IMR-90 (cell line): Measurements from ENCODE around the gene ARHGEF33. TPM values are rescaled to one million over a fixed set of nuclear protein-coding genes. Genes with fewer than 3 reads are reported as not detected.

Experiments
- ATAC-seq: fragments of 200-7000 bp; cut with Tn5 transposase; 2 replicates; pipeline ENCODE4 v1.9.1; 2020; ENCODE audit warnings: low read depth, mild to moderate bottlenecking, moderate library complexity
- BruUV-seq: library from RNA; stranded (reverse); fragments of 400-500 nt; replicated peaks from 2 replicates; lab custom pipeline; 2021; lab: Mats Ljungman, UMichigan
- CTCF ChIA-PET: fragments of 300-600 bp; formaldehyde crosslinking; extraction: SDS; loops from one replicate; lab custom pipeline; 2021; ENCODE audit warnings: antibody characterized with exemption; lab: Yijun Ruan, JAX
- POLR2A ChIA-PET: fragments of 300-600 bp; sonication (Branson Sonifier 250); formaldehyde crosslinking; loops from one replicate; lab custom pipeline; 2022; ENCODE audit warnings: antibody characterized with exemption; ENCODE audit not compliant: unreplicated experiment; lab: Charles Lee
- DNase-seq: peaks from one replicate; pipeline ENCODE4 v3.0.0; 2013
- H2AFZ ChIP-seq: replicated peaks from 2 replicates; pipeline ENCODE3; 2013; ENCODE audit warnings: low read length, mild to moderate bottlenecking; ENCODE audit not compliant: poor library complexity
- H2AK5ac ChIP-seq: 2 replicates; pipeline ENCODE4 v1.6.1; 2013; ENCODE audit warnings: low read depth, low read length, inconsistent platforms
- H2AK9ac ChIP-seq: replicated peaks from 2 replicates; pipeline ENCODE3; 2013; ENCODE audit warnings: mild to moderate bottlenecking, low read depth, low read length, moderate library complexity; ENCODE audit not compliant: poor library complexity
- H2BK120ac ChIP-seq: 2 replicates; pipeline ENCODE4 v1.6.1; 2013; ENCODE audit warnings: low read depth, low read length, inconsistent platforms
- H2BK15ac ChIP-seq: 3 replicates; pipeline ENCODE4 v1.6.1; 2013; ENCODE audit warnings: low read depth, low read length, inconsistent platforms
- H2BK20ac ChIP-seq: 2 replicates; pipeline ENCODE4 v1.6.1; 2013; ENCODE audit warnings: low read depth, mild to moderate bottlenecking, inconsistent platforms, low read length, moderate library complexity
- H2BK5ac ChIP-seq: 2 replicates; pipeline ENCODE4 v1.6.1; 2013; ENCODE audit warnings: mild to moderate bottlenecking, low read depth, low read length, inconsistent platforms; ENCODE audit not compliant: poor library complexity, severe bottlenecking
- H3K14ac ChIP-seq: replicated peaks from 2 replicates; pipeline ENCODE4 v1.6.1; 2013; ENCODE audit warnings: low read depth, low read length, inconsistent platforms
- H3K18ac ChIP-seq: 2 replicates; pipeline ENCODE4 v1.6.1; 2013; ENCODE audit warnings: low read depth, low read length, control low read depth
- H3K23ac ChIP-seq: 2 replicates; pipeline ENCODE4 v1.6.1; 2013; ENCODE audit warnings: low read depth, low read length, inconsistent platforms
- H3K27ac ChIP-seq: 2 replicates; pipeline ENCODE4 v1.5.1; 2013; ENCODE audit warnings: mild to moderate bottlenecking, control low read depth, low read length; ENCODE audit not compliant: insufficient read depth
- H3K27me3 ChIP-seq: 2 replicates; pipeline ENCODE4 v1.6.1; 2013; ENCODE audit warnings: low read length; ENCODE audit not compliant: control insufficient read depth, insufficient read depth
- H3K36me3 ChIP-seq: 2 replicates; pipeline ENCODE4 v1.6.1; 2013; ENCODE audit warnings: low read length, mixed read lengths; ENCODE audit not compliant: control insufficient read depth, insufficient read depth
- H3K4ac ChIP-seq: 2 replicates; pipeline ENCODE4 v1.6.1; 2013; ENCODE audit warnings: low read depth, low read length, inconsistent platforms
- H3K4me1 ChIP-seq: 2 replicates; pipeline ENCODE4 v1.6.1; 2013; ENCODE audit warnings: low read length, mixed read lengths; ENCODE audit not compliant: control insufficient read depth, insufficient read depth
- H3K4me2 ChIP-seq: 2 replicates; pipeline ENCODE4 v1.6.1; 2013; ENCODE audit warnings: low read depth, mild to moderate bottlenecking, control low read depth, low read length, moderate library complexity
- H3K4me3 ChIP-seq: 2 replicates; pipeline ENCODE4 v1.5.1; 2013; ENCODE audit warnings: low read depth, mild to moderate bottlenecking, control low read depth, low read length, moderate library complexity; ENCODE audit not compliant: insufficient read depth
- H3K56ac ChIP-seq: 2 replicates; pipeline ENCODE4 v1.6.1; 2013; ENCODE audit warnings: low read length, inconsistent platforms; ENCODE audit not compliant: insufficient read depth; ENCODE audit errors: extremely low read depth
- H3K79me1 ChIP-seq, 2 experiments: 2 replicates each; pipeline ENCODE4 v1.6.1; 2013; ENCODE audit warnings: low read length in 2 of 2, inconsistent platforms in 1 of 2, low read depth in 1 of 2
- H3K9ac ChIP-seq: 2 replicates; pipeline ENCODE4 v1.6.1; 2013; ENCODE audit warnings: low read depth, low read length, control low read depth
- H3K9me1 ChIP-seq: 2 replicates; pipeline ENCODE4 v1.6.1; 2013; ENCODE audit warnings: low read length, inconsistent platforms; ENCODE audit not compliant: insufficient read depth
- H3K9me3 ChIP-seq: 2 replicates; pipeline ENCODE4 v1.6.1; 2013; ENCODE audit warnings: low read length; ENCODE audit not compliant: control insufficient read depth, insufficient read depth
- H4K20me1 ChIP-seq: 2 replicates; pipeline ENCODE4 v1.6.1; 2013; ENCODE audit warnings: low read length, inconsistent platforms; ENCODE audit not compliant: insufficient read depth
- H4K5ac ChIP-seq: 2 replicates; pipeline ENCODE4 v1.6.1; 2013; ENCODE audit warnings: mild to moderate bottlenecking, low read depth, low read length, control low read depth
- H4K8ac ChIP-seq, 2 experiments: 2 replicates each; pipeline ENCODE4 v1.6.1; 2013; ENCODE audit warnings: low read depth in 2 of 2, low read length in 2 of 2, control low read depth in 1 of 2, inconsistent platforms in 1 of 2
- H4K91ac ChIP-seq: 2 replicates; pipeline ENCODE4 v1.6.1; 2013; ENCODE audit warnings: low read depth, low read length, inconsistent platforms; ENCODE audit not compliant: insufficient read depth
- FOS ChIP-seq: fragments of 150-350 bp; IDR thresholded peaks from 2 replicates; pipeline ENCODE4 v1.6.1; 2016; ENCODE audit warnings: low read depth, low read length
- NFE2L2 ChIP-seq: fragments of 150-350 bp; IDR thresholded peaks from 2 replicates; pipeline ENCODE4 v1.6.1; 2016; ENCODE audit warnings: low read depth, mild to moderate bottlenecking, low read length
- POLR2A ChIP-seq: IDR thresholded peaks from 2 replicates; pipeline ENCODE4 v1.6.1; 2012; ENCODE audit warnings: mild to moderate bottlenecking, low read depth, low read length
- RCOR1 ChIP-seq: IDR thresholded peaks from 2 replicates; pipeline ENCODE4 v1.6.1; 2012; ENCODE audit warnings: mild to moderate bottlenecking, low read length, improper control_type of control experiment; ENCODE audit not compliant: insufficient replicate concordance
- RFX5 ChIP-seq: IDR thresholded peaks from 2 replicates; pipeline ENCODE4 v1.8.0; 2012; ENCODE audit warnings: low read depth, mild to moderate bottlenecking, low read length, moderate library complexity
- WGBS, 2 experiments: methylation state at CpG; one replicate each; pipeline versions ENCODE4 v1.1.5 to v1.1.7; 2013; ENCODE audit warnings: missing lambda C conversion rate in 2 of 2; ENCODE audit not compliant: insufficient read length in 1 of 2; ENCODE audit errors: extremely low coverage in 2 of 2; 5-methylcytosine and 5-hydroxymethylcytosine counted together
- dilution Hi-C: fragments of 300-500 bp; cut with HindIII; formaldehyde crosslinking; loops from one replicate; pipeline ENCODE4 v1.14.3; 2018; ENCODE audit warnings: low sequenced_read_pairs; ENCODE audit not compliant: unreplicated experiment
- in situ Hi-C: fragments of 300-500 bp; cut with MboI; formaldehyde crosslinking; loops from 3 replicates; pipeline ENCODE4 v1.14.3; 2019; ENCODE audit warnings: low sequenced_read_pairs, inconsistent platforms, mixed read lengths
- intact Hi-C: fragments of 100-400 bp; cut with micrococcal nuclease; formaldehyde crosslinking; loops from 2 replicates; pipeline ENCODE4 v1.10.0; 2022
- polyA plus RNA-seq, 3 experiments: library from polyadenylated mRNA; depleted of rRNA; stranded (reverse); fragments of >200 nt; gene quantifications; 2 replicates each; pipeline ENCODE4 v1.2.3, GENCODE V29; 2012; ENCODE audit warnings: low replicate concordance in 1 of 3
- total RNA-seq: library from RNA; depleted of rRNA; stranded (reverse); fragments of >200 nt; gene quantifications from 2 replicates; pipeline ENCODE4 v1.2.3, GENCODE V29; 2012

Gene ARHGEF33
- total and polyA plus RNA-seq, 2 of the 4 experiments (the other 2 are of a cell fraction) = 0.18 to 0.21 TPM

- TF ChIP-seq RCOR1 = no peak
These were observed 57.9 kb downstream of the ARHGEF33 start (continued) for GRCh38 chr2:38947241-38948239.

- Histone ChIP-seq H3K4me2 (no peak overlapping the region), H4K5ac (no peak overlapping the region), H3K27ac (no peak overlapping the region), H2BK5ac (no peak overlapping the region), H4K8ac (no peak overlapping the region), H2AFZ (no peak overlapping the region), H4K20me1 (0 out of 2 replicates have a peak, but pooled peaks cover 4% of the 10 kb centered on the region), H3K4me1 (0 out of 2 replicates have a peak, but pooled peaks cover 2% of the 10 kb centered on the region), H3K36me3 (no peaks in the 10 kb centered on the region), H3K23ac (no peak overlapping the region), H2BK15ac (no peak overlapping the region), H3K4ac (no peak overlapping the region), H3K9me3 (no peaks in the 10 kb centered on the region), H3K9ac (no peak overlapping the region), H3K79me1 (no peaks in the 10 kb centered on the region), H4K91ac (no peak overlapping the region), H3K14ac (no peak overlapping the region), H3K27me3 (peaks cover 3% of the 10 kb centered on the region; the same call in 1 of the 2 replicates), H2BK120ac (no peak overlapping the region), H3K4me3 (no peak overlapping the region), H2BK20ac (no peak overlapping the region), H2AK9ac (no peak overlapping the region), H3K56ac (no peak overlapping the region), H3K9me1 (no peaks in the 10 kb centered on the region), H2AK5ac (no peak overlapping the region), H3K18ac (no peak overlapping the region)
- ATAC-seq (no peak), DNase-seq (no peak)
- in situ Hi-C loops = loop anchor here (10.0 kb wide), 1 partner anchor 276 kb away; no protein-coding TSS in a partner anchor
- BruUV-seq = no TSS peak
- TF ChIP-seq RFX5 = no peak
- no peak for TF ChIP-seq FOS
- TF ChIP-seq NFE2L2 = no peak
- TF ChIP-seq POLR2A = no peak
- dilution Hi-C loops = no loop called here
- intact Hi-C loops = no loop called here
- ChIA-PET CTCF (interaction anchor here (0.7 to 2.7 kb wide), 9 partner anchors 11 to 342 kb away, joined by 3 to 28 read pairs (median 5); no protein-coding TSS in a partner anchor), POLR2A (no interaction called here)
- no CpG with 5 or more reads among the region's 3 CpGs for WGBS, 2 experiments
These were observed 58.8 kb downstream of the ARHGEF33 start for GRCh38 chr2:38948387-38948882.
